Ishikawa (cell line): Measurements from ENCODE around the gene PLSCR5.

ENCODE experiments used
- CEBPB ChIP-seq: IDR thresholded peaks from 2 replicates; pipeline ENCODE4 v1.6.1; 2012
- CREB1 ChIP-seq: IDR thresholded peaks from 2 replicates; pipeline ENCODE4 v1.6.1; 2012; ENCODE audit warnings: low read depth
- EGR1 ChIP-seq: IDR thresholded peaks from 2 replicates; pipeline ENCODE4 v1.6.1; 2012
- EP300 ChIP-seq: IDR thresholded peaks from 2 replicates; pipeline ENCODE4 v1.6.1; 2012; ENCODE audit warnings: borderline replicate concordance
- FOXM1 ChIP-seq: IDR thresholded peaks from 2 replicates; pipeline ENCODE4 v1.6.1; 2012; ENCODE audit warnings: low read depth, borderline replicate concordance
- NFIC ChIP-seq: IDR thresholded peaks from 2 replicates; pipeline ENCODE4 v1.6.1; 2012
- RAD21 ChIP-seq: IDR thresholded peaks from 2 replicates; pipeline ENCODE4 v1.6.1; 2012; ENCODE audit warnings: low read depth
- TAF1 ChIP-seq: IDR thresholded peaks from 2 replicates; pipeline ENCODE4 v1.6.1; 2012; ENCODE audit warnings: low read depth, mild to moderate bottlenecking
- TCF12 ChIP-seq: IDR thresholded peaks from 2 replicates; pipeline ENCODE4 v1.6.1; 2012; ENCODE audit warnings: low read depth
- TEAD4 ChIP-seq: IDR thresholded peaks from 2 replicates; pipeline ENCODE4 v1.6.1; 2012
- YY1 ChIP-seq: IDR thresholded peaks from 2 replicates; pipeline ENCODE4 v1.6.1; 2012; ENCODE audit warnings: low read depth
- ZBTB7A ChIP-seq: IDR thresholded peaks from 2 replicates; pipeline ENCODE4 v1.6.1; 2012; ENCODE audit warnings: low read depth
- TF ChIP-seq, protein P1 (sequence below): IDR thresholded peaks from 2 replicates; pipeline ENCODE4 v1.6.1; 2012
- TF ChIP-seq, protein P2 (sequence below): IDR thresholded peaks from 2 replicates; pipeline ENCODE4 v1.6.1; 2012
- TF ChIP-seq, protein P3 (sequence below): IDR thresholded peaks from 2 replicates; pipeline ENCODE4 v1.6.1; 2012; ENCODE audit warnings: low read depth, mild to moderate bottlenecking

PLSCR5 gene

DNA sequence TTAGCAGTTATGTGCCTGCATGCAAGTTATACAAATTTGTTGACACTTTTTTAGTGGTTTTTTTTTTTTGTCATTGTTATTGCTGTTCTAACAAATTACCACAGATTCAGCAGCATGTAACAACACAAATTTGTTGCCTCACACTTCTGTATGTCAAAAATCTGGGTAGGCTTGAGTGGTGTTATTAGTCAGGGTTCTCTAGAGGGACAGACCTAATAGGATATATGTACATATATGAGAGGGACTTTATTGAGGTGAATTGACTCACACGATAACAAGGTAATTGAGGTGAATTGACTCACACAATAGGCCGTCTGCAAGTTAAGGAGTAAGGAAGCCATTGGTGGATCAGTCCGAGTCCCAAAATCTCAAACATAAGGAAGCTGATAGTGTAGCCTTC, 45.8 kb downstream of the PLSCR5 start:
- TF ChIP-seq, protein P1, sequence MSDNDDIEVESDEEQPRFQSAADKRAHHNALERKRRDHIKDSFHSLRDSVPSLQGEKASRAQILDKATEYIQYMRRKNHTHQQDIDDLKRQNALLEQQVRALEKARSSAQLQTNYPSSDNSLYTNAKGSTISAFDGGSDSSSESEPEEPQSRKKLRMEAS, result no peak
- TF ChIP-seq YY1, result no peak
- TF ChIP-seq TAF1, result no peak
- TF ChIP-seq TEAD4, result no peak
- TF ChIP-seq CREB1, result no peak
- TF ChIP-seq ZBTB7A, result no peak
- TF ChIP-seq, protein P2, sequence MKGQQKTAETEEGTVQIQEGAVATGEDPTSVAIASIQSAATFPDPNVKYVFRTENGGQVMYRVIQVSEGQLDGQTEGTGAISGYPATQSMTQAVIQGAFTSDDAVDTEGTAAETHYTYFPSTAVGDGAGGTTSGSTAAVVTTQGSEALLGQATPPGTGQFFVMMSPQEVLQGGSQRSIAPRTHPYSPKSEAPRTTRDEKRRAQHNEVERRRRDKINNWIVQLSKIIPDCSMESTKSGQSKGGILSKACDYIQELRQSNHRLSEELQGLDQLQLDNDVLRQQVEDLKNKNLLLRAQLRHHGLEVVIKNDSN, result no peak

DNA sequence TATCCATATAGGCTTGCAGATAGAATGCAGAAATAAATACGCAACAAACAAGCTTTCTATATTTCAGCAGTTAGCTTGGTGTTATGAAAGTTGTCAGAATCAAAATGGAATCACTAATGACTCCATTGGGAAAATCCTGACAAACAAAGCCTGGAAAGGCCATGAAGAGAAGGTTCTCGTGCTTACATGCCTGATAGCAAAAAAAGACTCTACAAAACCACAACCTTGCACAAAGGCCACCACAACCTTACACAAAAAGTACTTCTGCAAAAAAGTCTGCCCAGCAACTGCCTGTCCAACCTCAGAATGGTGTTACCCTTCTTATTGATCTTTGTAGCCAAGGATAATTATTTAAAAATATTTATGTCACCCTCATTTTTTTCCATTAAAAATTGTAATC, 46.4 kb downstream of the PLSCR5 start:
- TF ChIP-seq YY1 (no peak), CEBPB (no peak), CREB1 (no peak)
- TF ChIP-seq, protein P1, result no peak
- TF ChIP-seq, protein P2, result no peak

DNA sequence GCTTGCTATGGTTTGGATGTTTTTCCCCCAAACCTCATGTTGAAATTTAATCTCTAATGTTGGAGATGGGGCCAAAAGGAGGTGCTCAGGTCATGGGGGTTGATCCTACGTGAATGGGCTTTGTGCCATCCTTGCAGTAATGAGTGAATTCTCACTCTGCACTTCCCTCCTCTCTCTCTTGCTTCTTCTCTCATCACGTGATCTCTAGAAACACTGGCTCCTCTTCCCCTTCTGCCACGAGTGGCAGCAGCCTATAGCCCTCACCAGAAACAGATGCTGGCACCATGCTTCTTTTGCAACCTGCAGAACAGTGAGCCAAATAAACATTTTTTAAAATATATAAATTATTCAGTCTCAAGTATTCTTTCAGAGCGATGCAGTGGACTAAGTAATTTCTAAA, 47.4 kb downstream of the PLSCR5 start:
- TF ChIP-seq CEBPB, result no peak
- TF ChIP-seq TCF12, result no peak
- TF ChIP-seq, protein P1, result no peak
- no peak for TF ChIP-seq TEAD4
- TF ChIP-seq EGR1, result no peak
- no peak for TF ChIP-seq RAD21
- no peak for TF ChIP-seq NFIC
- no peak for TF ChIP-seq YY1

DNA sequence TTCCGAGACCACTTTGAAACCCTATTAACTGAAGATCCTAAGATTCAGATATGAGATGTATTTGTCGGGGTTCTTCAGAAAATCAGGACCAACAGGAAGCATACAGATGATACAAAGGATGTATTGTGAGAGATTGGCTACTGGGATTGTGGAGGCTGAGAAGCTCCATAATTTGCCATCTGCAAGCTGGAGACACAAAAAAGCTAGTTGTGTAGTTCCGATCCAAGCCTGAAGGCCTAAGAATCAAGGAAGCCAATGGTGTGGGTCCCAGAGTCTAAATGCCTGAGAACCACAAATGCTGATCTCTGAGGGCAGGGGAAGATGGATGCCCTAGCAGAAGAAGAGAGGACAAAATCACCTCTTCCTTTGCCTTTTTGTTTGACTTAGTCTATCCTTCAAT, 49.8 kb downstream of the PLSCR5 start:
- no peak for TF ChIP-seq EP300
- TF ChIP-seq, protein P3, sequence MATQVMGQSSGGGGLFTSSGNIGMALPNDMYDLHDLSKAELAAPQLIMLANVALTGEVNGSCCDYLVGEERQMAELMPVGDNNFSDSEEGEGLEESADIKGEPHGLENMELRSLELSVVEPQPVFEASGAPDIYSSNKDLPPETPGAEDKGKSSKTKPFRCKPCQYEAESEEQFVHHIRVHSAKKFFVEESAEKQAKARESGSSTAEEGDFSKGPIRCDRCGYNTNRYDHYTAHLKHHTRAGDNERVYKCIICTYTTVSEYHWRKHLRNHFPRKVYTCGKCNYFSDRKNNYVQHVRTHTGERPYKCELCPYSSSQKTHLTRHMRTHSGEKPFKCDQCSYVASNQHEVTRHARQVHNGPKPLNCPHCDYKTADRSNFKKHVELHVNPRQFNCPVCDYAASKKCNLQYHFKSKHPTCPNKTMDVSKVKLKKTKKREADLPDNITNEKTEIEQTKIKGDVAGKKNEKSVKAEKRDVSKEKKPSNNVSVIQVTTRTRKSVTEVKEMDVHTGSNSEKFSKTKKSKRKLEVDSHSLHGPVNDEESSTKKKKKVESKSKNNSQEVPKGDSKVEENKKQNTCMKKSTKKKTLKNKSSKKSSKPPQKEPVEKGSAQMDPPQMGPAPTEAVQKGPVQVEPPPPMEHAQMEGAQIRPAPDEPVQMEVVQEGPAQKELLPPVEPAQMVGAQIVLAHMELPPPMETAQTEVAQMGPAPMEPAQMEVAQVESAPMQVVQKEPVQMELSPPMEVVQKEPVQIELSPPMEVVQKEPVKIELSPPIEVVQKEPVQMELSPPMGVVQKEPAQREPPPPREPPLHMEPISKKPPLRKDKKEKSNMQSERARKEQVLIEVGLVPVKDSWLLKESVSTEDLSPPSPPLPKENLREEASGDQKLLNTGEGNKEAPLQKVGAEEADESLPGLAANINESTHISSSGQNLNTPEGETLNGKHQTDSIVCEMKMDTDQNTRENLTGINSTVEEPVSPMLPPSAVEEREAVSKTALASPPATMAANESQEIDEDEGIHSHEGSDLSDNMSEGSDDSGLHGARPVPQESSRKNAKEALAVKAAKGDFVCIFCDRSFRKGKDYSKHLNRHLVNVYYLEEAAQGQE, result no peak
- no peak for TF ChIP-seq FOXM1
- no peak for TF ChIP-seq RAD21
- TF ChIP-seq, protein P1, result no peak
- TF ChIP-seq, protein P2, result no peak
- no peak for TF ChIP-seq TCF12
- no peak for TF ChIP-seq EGR1
- TF ChIP-seq TAF1, result no peak

DNA sequence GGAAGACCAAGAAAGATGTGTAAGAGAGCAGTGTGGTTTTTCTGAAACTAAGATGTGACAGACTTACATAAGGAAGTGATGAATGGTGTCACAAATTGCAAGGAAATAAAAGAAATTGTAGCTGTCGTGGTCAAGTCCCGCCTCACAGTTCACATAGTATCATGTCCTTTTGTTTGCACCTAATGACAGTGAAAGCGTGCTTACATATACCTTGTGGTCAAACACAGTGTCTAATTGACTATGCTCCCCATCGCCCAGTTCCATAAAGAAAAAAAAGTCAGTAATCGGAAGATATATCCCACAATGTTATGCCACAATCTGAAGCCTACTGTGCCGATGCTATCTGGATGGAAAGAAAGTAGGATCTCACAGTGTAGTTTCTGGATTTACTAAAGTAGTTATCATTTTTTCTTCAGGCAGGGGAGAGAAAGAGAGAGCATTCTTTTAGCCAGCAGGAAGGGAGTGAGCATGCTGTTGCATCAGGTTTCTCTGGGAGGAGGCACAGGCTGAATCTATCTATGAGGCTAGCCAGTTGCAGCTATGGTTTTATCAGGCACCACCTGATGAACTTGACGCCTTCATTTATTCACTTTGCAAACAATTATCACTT, 50.9 kb downstream of the PLSCR5 start:
- no peak for TF ChIP-seq TCF12
- TF ChIP-seq NFIC, result no peak

DNA sequence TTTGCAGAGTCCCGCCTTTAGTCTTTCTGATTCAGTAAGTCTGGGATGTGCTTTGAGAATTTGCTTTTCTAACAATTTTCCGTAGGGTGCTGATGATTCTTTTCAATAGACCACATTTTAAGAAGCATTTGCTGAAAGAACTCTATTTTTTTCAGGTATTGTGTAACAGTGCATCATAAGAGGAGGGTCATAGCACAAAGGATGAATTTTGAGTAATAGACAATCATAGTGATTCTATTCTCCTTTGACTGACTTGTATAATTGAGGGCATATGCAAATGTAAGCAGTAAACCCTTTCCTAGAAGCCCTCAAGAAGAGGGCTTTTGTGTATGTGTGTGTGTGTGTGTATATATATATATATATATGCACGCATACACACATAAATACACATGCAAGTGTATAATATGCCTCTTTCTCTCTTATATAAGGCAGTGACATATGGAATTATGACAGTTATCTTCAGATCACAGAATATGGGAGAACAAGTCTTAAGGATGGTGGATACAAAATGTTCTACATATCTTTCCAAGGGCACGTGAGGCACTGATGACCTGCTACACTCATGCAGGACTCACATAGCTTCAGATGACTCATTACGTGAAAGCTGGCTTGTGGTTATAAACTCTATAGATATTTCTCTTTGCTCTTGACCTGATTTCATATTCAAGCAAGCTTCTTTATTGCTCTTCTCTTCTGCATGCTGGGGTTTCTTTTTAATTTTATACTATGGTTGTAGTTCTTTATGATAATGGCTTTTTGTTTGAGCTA, 54.2 kb downstream of the PLSCR5 start:
- TF ChIP-seq TAF1 (no peak), CREB1 (no peak), YY1 (no peak), TEAD4 (no peak), TCF12 (no peak), NFIC (no peak), EP300 (no peak), RAD21 (no peak), CEBPB (no peak), FOXM1 (no peak), EGR1 (no peak), ZBTB7A (no peak)
- TF ChIP-seq, protein P2, result no peak
- TF ChIP-seq, protein P3, result no peak
- TF ChIP-seq, protein P1, result no peak
